Measurements from ENCODE around the gene TAF9. TPM values are rescaled to one million over a fixed set of nuclear protein-coding genes. Genes with fewer than 3 reads are reported as not detected.

The TAF9 gene
- polyA plus RNA-seq, 3 donors = 50.2 to 156 (median 143) TPM

DNA sequence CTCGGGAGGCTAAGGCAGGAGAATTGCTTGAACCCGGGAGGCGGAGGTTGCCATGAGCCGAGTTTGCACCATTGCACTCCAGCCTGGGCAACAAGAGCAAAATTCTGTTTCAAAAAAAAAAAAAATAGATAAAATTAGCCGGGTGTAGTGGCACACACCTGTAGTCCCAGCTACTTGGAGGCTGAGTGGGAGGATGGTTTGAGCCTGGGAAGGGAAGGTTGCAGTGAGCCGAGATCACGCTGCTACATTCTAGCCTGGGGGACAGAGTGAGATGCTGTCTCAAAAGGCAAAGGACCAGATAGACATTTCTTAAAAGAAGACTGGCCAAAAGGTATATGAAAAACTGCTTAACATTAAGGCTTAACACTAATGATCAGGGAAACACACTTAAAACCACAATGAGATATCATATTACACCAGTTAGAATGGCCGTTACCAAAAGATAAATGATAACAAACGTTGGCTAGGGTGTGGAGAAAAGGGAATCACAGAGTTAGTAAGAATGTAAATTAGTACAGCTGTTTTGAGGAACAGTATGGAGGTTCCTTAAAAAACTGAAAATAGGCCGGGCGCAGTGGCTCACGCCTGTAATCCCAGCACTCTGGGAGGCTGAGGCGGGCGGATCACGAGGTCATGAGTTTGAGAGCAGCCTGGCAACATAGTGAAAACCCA lies 35.5 kb upstream of the TAF9 start:
- DNase-seq = no peak
- Histone ChIP-seq H3K36me3 (replicated peaks in 1 of 2; ENCODE audit: control insufficient read depth in 1 of 2, insufficient read depth in 2 of 2, low read length in 2 of 2) (peaks cover 27 to 58% of the 10 kb centered on the region in 2 donors), H3K27ac (ENCODE audit: low read depth in 1 of 2, low read length in 2 of 2) (no peak overlapping the region), H2AFZ (ENCODE audit: insufficient read depth, low read depth, low read length, poor library complexity, severe bottlenecking) (no peak overlapping the region), H4K20me1 (ENCODE audit: insufficient read depth, low read length) (no peaks in the 10 kb centered on the region), H3K9me3 (replicated peaks in 1 of 2; ENCODE audit: control insufficient read depth in 1 of 2, insufficient read depth in 1 of 2, low read length in 2 of 2) (no peaks in the 10 kb centered on the region), H3K4me2 (replicated peaks; ENCODE audit: extremely low read depth, low read length, poor library complexity, severe bottlenecking) (no peak overlapping the region), H3K4me3 (replicated peaks in 1 of 3; ENCODE audit: low read depth in 2 of 3, low read length in 3 of 3) (no peak overlapping the region), H3K79me2 (ENCODE audit: insufficient read depth, low read length) (no peaks in the 10 kb centered on the region), H3K4me1 (ENCODE audit: control insufficient read depth in 1 of 2, insufficient read depth in 2 of 2, low read length in 2 of 2) (no peaks in the 10 kb centered on the region), H3K9ac (ENCODE audit: insufficient read depth, low read length, poor library complexity, severe bottlenecking) (no peak overlapping the region), H3K27me3 (ENCODE audit: control insufficient read depth in 2 of 2, insufficient read depth in 2 of 2, low read length in 2 of 2) (no peaks in the 10 kb centered on the region)
- TF ChIP-seq, protein P1, sequence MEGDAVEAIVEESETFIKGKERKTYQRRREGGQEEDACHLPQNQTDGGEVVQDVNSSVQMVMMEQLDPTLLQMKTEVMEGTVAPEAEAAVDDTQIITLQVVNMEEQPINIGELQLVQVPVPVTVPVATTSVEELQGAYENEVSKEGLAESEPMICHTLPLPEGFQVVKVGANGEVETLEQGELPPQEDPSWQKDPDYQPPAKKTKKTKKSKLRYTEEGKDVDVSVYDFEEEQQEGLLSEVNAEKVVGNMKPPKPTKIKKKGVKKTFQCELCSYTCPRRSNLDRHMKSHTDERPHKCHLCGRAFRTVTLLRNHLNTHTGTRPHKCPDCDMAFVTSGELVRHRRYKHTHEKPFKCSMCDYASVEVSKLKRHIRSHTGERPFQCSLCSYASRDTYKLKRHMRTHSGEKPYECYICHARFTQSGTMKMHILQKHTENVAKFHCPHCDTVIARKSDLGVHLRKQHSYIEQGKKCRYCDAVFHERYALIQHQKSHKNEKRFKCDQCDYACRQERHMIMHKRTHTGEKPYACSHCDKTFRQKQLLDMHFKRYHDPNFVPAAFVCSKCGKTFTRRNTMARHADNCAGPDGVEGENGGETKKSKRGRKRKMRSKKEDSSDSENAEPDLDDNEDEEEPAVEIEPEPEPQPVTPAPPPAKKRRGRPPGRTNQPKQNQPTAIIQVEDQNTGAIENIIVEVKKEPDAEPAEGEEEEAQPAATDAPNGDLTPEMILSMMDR (IDR thresholded peaks at IDR 0.05) = no peak
- 93% methylated on average over 13 of the region's 15 CpGs for WGBS (ENCODE audit: insufficient coverage)
- peak overlapping the region in 1 of 7 donors; percentile 16 for H3K27ac Mint-ChIP-seq
- H3K4me1 Mint-ChIP-seq = no peaks in the 10 kb centered on the region
- no peak overlapping the region for H3K4me3 Mint-ChIP-seq
- H3K36me3 Mint-ChIP-seq = peaks cover 47 to 80% of the 10 kb centered on the region in 2 donors
- peaks cover 0 to 14% (median 3%) of the 10 kb centered on the region in 7 donors for H3K9me3 Mint-ChIP-seq
- intact Hi-C loops (cut with micrococcal nuclease) = no loop called here
- no peaks in the 10 kb centered on the region for H3K27me3 Mint-ChIP-seq (ENCODE audit: low read depth in 3 of 3)

DNA sequence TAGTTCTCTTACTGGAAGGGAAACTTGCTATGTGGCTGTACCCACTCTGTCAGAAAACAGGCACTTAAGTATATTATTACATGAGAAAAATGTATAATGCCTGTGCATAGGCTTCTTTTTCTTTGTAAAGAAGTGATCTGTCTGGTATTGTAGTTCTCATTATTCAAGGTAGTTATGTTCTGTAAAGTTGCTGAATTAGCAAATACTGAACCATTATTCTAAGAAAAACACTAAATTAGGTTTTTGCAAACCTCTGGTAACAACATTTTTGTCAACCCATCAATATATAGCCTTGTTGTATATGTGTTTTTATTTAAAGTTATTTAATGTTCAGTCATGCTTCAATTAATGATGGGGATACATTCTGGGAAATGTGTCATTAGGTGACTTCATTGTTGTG lies 9.1 kb upstream of the TAF9 start:
- H3K4me1 Mint-ChIP-seq = no peaks in the 10 kb centered on the region
- peaks cover 44 to 59% of the 10 kb centered on the region in 2 donors for H3K36me3 Mint-ChIP-seq
- no peak overlapping the region for H3K27ac Mint-ChIP-seq
- Histone ChIP-seq H3K36me3 (replicated peaks in 1 of 2; ENCODE audit: control insufficient read depth in 1 of 2, insufficient read depth in 2 of 2, low read length in 2 of 2) (peaks cover 45 to 82% of the 10 kb centered on the region in 2 donors), H3K4me3 (replicated peaks in 1 of 3; ENCODE audit: low read depth in 2 of 3, low read length in 3 of 3) (no peak overlapping the region), H2AFZ (ENCODE audit: insufficient read depth, low read depth, low read length, poor library complexity, severe bottlenecking) (no peak overlapping the region), H3K4me2 (replicated peaks; ENCODE audit: extremely low read depth, low read length, poor library complexity, severe bottlenecking) (no peak overlapping the region), H3K79me2 (ENCODE audit: insufficient read depth, low read length) (no peaks in the 10 kb centered on the region), H3K9me3 (replicated peaks in 1 of 2; ENCODE audit: control insufficient read depth in 1 of 2, insufficient read depth in 1 of 2, low read length in 2 of 2) (no peaks in the 10 kb centered on the region), H3K27me3 (ENCODE audit: control insufficient read depth in 2 of 2, insufficient read depth in 2 of 2, low read length in 2 of 2) (no peaks in the 10 kb centered on the region), H3K4me1 (ENCODE audit: control insufficient read depth in 1 of 2, insufficient read depth in 2 of 2, low read length in 2 of 2) (no peaks in the 10 kb centered on the region), H3K27ac (ENCODE audit: low read depth in 1 of 2, low read length in 2 of 2) (no peak overlapping the region), H4K20me1 (ENCODE audit: insufficient read depth, low read length) (no peaks in the 10 kb centered on the region), H3K9ac (ENCODE audit: insufficient read depth, low read length, poor library complexity, severe bottlenecking) (no peak overlapping the region)
- no peaks in the 10 kb centered on the region for H3K27me3 Mint-ChIP-seq (ENCODE audit: low read depth in 3 of 3)
- H3K9me3 Mint-ChIP-seq = no peaks in the 10 kb centered on the region
- no peak overlapping the region for H3K4me3 Mint-ChIP-seq
- DNase-seq = no peak
- intact Hi-C loops (cut with micrococcal nuclease) = no loop called here
- TF ChIP-seq, protein P1 (IDR thresholded peaks at IDR 0.05) = no peak

Measured in CD14-positive monocyte (primary cell).